ENCODE measurements around the gene B3GAT3.

DNA sequence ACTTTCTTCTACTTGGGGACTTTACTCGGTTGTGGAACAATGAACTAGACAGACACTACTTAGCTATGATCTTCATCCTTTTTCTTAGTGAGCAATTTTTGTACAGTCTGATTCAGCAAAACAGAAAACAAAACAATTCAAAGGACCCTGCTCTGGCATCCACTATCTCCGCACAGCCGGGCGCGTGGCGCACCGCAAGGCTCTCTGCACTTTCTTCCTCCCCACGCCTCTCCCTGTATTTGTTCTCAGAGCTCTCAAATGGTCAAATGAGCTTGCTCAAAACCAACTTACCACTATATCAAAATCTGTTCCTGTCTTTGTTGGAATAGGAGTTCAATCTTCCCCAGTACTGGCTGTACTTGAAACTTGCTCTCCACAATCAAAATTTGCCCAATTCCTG is 55.5 kb downstream of the B3GAT3 start:
- no peak for TF ChIP-seq CTCF (IDR thresholded peaks at IDR 0.05 in 8 of 11, conservative IDR thresholded peaks at IDR 0.05 in 3 of 11)
- no peak for TF ChIP-seq POLR2A (IDR thresholded peaks at IDR 0.05)
- TF ChIP-seq POLR2AphosphoS5 (IDR thresholded peaks at IDR 0.05) = no peak
